GM19099 (cell line): ENCODE results near the gene LIPC.

Experiments used
- POLR2A ChIP-seq: IDR thresholded peaks from 3 replicates; pipeline ENCODE4 v1.6.1; 2011; ENCODE audit warnings: low read depth; ENCODE audit not compliant: insufficient read length; ENCODE audit errors: extremely low read depth

The LIPC gene

GRCh38 chr15:58399739-58400138 is 32.1 kb upstream of the LIPC start:
- TF ChIP-seq POLR2A = no peak

- no peak for TF ChIP-seq POLR2A
Measured at GRCh38 chr15:58401276-58401675, 30.5 kb upstream of the LIPC start.

GRCh38 chr15:58401991-58402649 is 29.7 kb upstream of the LIPC start:
- no peak for TF ChIP-seq POLR2A

GRCh38 chr15:58403581-58403980 is 28.2 kb upstream of the LIPC start:
- no peak for TF ChIP-seq POLR2A

GRCh38 chr15:58404020-58404419 is 27.8 kb upstream of the LIPC start:
- no peak for TF ChIP-seq POLR2A

- TF ChIP-seq POLR2A = no peak
Measured at GRCh38 chr15:58404722-58405121, 27.1 kb upstream of the LIPC start.

GRCh38 chr15:58405865-58406264 is 25.9 kb upstream of the LIPC start:
- no peak for TF ChIP-seq POLR2A

- no peak for TF ChIP-seq POLR2A
Measured at GRCh38 chr15:58406811-58407210, 25.0 kb upstream of the LIPC start.

- TF ChIP-seq POLR2A = no peak
Measured at GRCh38 chr15:58407236-58407775, 24.5 kb upstream of the LIPC start.

GRCh38 chr15:58407778-58408177 is 24.0 kb upstream of the LIPC start:
- no peak for TF ChIP-seq POLR2A

- no peak for TF ChIP-seq POLR2A
Measured at GRCh38 chr15:58409861-58410260, 21.9 kb upstream of the LIPC start.

GRCh38 chr15:58410353-58410752 is 21.4 kb upstream of the LIPC start:
- TF ChIP-seq POLR2A = no peak

- TF ChIP-seq POLR2A = no peak
Measured at GRCh38 chr15:58413253-58413652, 18.5 kb upstream of the LIPC start.

GRCh38 chr15:58415636-58416035 is 16.2 kb upstream of the LIPC start:
- TF ChIP-seq POLR2A = no peak

GRCh38 chr15:58416963-58417362 is 14.8 kb upstream of the LIPC start:
- TF ChIP-seq POLR2A = no peak

- TF ChIP-seq POLR2A = no peak
Measured at GRCh38 chr15:58418135-58418534, 13.7 kb upstream of the LIPC start.
